Cerebellar nuclear complex (tissue), 1 donor: Measurements from ENCODE around the gene ABHD4.
"Not testable (repeated sequence)": the region's sequence is repeated elsewhere in the genome, so short reads cannot be mapped to it uniquely, and the experiment has no call there.

ENCODE experiments used
- DNase-seq, 2 experiments: peaks; one replicate each; lab custom pipeline; 2025; lab: John Stamatoyannopoulos, UW

The ABHD4 gene

GRCh38 chr14:22627506-22628263 lies 29.6 kb downstream of the ABHD4 start:
- DNase-seq: no peak

DNA sequence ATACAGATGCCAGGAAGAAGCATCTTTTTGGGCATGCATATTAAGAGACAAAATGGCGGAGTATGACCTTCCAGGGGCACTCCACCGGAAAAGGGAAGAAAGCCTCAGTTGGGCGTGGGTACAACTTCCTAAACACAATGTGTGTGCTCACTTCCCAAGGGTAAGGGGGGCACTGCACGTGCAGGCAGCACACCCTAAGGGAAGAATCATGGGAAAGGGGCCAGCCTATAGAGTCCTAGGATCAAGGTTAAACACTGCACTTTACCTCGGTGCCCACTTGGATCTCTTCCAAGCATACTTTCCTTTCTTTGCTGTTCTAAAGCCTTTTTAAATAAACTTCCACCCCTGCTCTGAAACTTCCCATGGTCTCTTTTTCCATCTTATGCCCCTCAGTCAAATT lies 31.3 kb downstream of the ABHD4 start:
- no peak for DNase-seq

DNA sequence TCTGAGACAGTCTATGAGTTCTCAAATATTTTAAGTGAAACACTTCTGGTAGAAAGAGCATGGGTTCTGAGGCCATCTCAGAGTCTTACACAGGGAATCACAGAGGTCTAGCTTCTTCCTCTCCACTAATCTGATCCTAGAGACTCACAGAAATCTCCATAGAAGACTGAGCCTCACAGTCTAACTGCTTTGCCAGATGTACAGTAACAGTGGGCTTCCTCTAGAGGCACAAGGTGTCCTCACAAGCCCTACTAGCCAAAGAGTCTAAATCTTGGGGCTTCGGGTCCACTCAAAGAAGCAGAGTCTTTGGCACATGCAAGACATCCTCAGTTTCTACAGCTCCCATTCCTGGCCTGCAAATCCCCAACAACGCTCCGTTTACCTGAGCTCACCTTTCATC lies 32.0 kb downstream of the ABHD4 start:
- DNase-seq: no peak

DNA sequence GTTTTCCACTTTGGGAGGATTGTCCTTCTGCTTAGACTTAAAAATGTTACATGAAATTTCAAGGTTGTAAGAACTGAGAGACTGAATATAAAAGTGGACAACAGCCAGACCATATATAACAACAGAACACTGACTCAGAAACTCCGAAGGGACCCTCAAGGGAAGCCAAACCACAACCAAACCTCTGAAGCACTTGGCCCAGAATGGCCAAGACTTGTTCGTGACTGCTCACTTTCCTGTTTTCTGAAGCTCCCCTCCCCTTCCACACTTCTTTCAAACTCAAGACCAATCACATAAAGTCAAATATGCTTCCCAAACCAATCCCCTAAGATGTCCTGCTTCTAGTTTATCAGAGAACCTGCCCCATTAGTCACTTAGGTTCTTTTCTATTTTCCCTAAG lies 32.4 kb downstream of the ABHD4 start:
- DNase-seq: no peak

- DNase-seq: no peak
These were observed 36.3 kb downstream of the ABHD4 start for GRCh38 chr14:22634233-22634900.

DNA sequence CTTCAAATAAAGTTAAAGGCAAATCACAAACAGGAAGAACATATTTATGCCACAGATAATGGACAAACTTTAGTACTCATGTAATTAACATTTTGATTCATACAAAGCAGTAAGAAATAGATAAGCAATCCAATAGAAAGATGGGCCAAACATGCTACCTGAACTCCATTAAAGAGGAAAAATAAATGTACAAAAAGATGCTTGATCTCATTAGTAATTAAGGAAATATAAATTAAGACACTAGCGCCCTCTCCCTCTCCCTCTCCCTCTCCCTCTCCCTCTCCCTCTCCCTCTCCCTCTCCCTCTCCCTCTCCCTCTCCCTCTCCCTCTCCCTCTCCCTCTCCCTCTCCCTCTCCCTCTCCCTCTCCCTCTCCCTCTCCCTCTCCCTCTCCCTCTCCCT lies 37.9 kb downstream of the ABHD4 start:
- DNase-seq: not testable (repeated sequence)

DNA sequence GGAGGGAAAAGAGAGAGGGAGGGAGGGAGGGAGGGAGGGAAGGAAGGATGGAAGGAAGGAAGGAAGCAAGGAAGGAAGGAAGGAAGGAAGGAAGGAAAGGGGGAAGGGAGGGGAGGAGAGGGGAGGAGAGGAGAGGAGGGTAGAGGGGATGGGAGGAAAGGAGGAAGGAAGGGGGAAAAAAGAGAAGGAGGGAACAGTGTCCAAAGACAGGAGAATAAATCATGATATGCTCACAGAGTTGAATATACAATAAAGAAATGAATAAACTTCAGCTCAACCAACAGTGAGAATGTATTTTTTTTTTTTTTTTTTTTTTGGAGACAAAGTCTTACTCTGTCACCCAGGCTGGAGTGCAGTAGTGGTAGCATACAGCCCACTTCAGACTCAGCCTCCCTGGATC lies 42.1 kb downstream of the ABHD4 start:
- DNase-seq: no peak

DNA sequence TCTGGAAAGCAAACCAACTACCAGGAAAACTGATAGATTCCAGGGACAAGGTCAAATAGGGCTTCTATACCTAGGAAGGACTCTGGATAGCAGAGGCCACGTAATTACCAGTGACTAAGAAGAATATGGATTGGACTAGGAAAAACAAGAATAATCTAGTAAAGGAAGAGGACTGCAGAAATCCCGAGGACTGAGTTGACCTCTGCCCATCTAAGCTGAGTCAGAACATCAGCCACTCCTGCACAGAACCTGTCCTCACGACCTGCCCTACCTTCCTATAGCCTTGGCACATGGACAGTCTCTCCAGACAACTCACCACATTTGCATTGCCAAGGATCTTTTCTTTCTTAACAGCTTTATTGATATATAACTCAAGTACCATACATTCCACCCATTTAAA lies 43.7 kb downstream of the ABHD4 start:
- DNase-seq: no peak

- no peak for DNase-seq
These were observed 46.2 kb downstream of the ABHD4 start, which contains the start of gene OR6J1 for GRCh38 chr14:22644305-22644635. OR6J1 (minus strand) TSS chr14:22644352; CDS start chr14:22634811, 9,541 bp downstream.

GRCh38 chr14:22646570-22647254 lies 48.6 kb downstream of the ABHD4 start:
- DNase-seq: no peak

DNA sequence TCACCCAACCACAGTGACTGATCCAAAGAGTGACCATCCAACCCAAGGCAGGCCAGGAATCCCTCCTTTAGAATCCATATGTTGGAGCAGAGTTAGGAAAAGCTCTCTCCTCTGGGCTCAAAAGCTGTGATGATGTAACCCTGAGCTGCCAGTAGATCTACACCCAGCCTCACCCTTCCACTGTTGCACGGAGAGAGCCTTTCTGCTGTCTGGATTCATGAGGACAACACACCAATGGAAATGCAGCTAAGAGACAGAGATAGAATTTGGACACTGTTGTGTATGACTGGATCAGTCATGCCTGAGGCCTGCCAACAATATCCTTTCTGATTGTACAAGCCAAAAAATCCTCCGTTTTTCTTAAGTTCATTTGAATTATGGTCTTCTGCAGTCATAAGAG lies 50.4 kb downstream of the ABHD4 start:
- no peak for DNase-seq

GRCh38 chr14:22650046-22650739 lies 52.1 kb downstream of the ABHD4 start:
- no peak for DNase-seq

- no peak for DNase-seq
These were observed 52.9 kb downstream of the ABHD4 start for GRCh38 chr14:22650960-22651521.

- no peak for DNase-seq
These were observed 53.5 kb downstream of the ABHD4 start for GRCh38 chr14:22651586-22651985.

GRCh38 chr14:22653012-22653621 lies 55.0 kb downstream of the ABHD4 start:
- no peak for DNase-seq

GRCh38 chr14:22656226-22656625 lies 58.1 kb downstream of the ABHD4 start:
- no peak for DNase-seq

DNA sequence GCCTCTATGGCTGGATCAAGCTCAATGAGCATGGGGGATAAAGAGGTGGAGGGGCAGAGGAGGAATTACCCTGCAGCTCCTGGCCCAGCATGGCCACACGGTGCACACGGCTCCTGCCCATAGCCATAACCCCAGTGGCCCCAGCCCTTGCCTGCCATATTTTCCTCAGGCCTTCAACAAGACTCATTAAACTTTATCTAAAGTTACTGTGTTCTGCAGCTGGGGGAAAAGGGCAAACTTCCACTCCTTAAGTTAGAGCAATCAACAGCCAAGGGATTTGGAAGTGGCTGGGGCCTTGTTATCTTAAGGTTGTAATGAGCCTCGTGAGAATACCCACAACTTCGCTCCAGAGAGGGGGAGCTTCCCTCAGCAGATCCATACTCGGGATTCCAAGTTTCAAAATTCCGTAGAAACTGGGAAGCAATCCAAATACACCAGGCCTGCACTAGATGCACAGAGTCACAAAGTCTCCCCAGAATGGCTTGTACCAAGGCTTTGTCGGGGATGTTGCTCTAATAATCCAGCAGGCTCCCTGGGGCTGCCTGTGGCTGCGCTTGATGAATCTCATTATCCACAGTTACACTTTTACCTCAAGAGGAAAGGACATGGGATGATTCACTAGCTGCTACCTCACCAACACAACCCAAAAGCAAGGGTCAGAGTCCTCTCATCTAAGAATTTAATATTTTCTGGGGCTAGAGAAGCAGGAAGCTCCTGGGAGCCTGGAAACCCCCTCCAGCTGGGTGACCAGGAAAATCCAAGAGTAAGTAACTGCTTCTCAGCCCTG lies 59.0 kb downstream of the ABHD4 start:
- DNase-seq: no peak

GRCh38 chr14:22657861-22658260 lies 59.8 kb downstream of the ABHD4 start:
- DNase-seq: no peak

DNA sequence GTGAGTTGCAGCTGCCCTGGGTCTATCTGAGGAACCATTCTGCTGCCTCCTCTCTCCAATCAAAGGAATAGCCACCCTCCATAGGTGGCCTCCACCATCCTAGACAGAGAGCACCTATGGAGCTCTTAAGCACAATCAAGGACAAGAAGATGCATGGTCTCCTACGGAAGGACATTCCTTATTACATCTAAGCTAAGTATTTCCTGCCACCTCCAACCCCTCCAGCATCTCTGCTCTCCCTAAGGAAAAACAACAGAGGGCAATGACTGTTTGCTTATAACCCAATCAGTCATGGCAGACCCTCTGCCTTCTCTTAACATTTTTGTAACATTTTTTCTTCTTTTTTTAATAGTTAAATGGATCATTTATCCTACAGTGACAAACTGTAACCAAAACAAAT lies 60.8 kb downstream of the ABHD4 start:
- no peak for DNase-seq

GRCh38 chr14:22660654-22661053 lies 62.6 kb downstream of the ABHD4 start:
- no peak for DNase-seq
